AG04449 (cell line): Measurements from ENCODE around the gene BEND2.

Experiments
- CTCF ChIA-PET: fragments of 350-600 bp; formaldehyde crosslinking; extraction: SDS; loops from one replicate; lab custom pipeline; 2021; ENCODE audit warnings: antibody characterized with exemption; lab: Yijun Ruan, JAX
- POLR2A ChIA-PET: fragments of 400-600, 350-600 bp; formaldehyde crosslinking; extraction: SDS; loops from one replicate; lab custom pipeline; 2020; ENCODE audit warnings: antibody characterized with exemption, inconsistent platforms; lab: Yijun Ruan, JAX
- DNase-seq: peaks from one replicate; pipeline ENCODE4 v3.0.0-alpha.2; 2010; ENCODE audit warnings: low read depth, low spot score
- H3K4me3 ChIP-seq: 2 replicates; pipeline ENCODE4 v1.5.1; 2011; ENCODE audit warnings: low read depth, mild to moderate bottlenecking, control low read depth, low read length
- CTCF ChIP-seq: IDR thresholded peaks from one replicate; pipeline ENCODE4 v1.5.1; 2011; ENCODE audit warnings: mild to moderate bottlenecking, moderate library complexity, low read length, control low read depth, inconsistent platforms; ENCODE audit not compliant: insufficient read depth; ENCODE audit errors: missing control alignments

Gene BEND2

GRCh38 chrX:18206657-18207056 lies 14.0 kb downstream of the BEND2 start:
- no peak for DNase-seq
- CTCF ChIA-PET: no interaction called here
- no peak overlapping the region for H3K4me3 ChIP-seq
- no peak for TF ChIP-seq CTCF
- POLR2A ChIA-PET: no interaction called here

GRCh38 chrX:18203631-18204030 lies 17.1 kb downstream of the BEND2 start:
- POLR2A ChIA-PET: no interaction called here
- H3K4me3 ChIP-seq: no peak overlapping the region
- DNase-seq: no peak
- TF ChIP-seq CTCF: no peak
- CTCF ChIA-PET: no interaction called here

GRCh38 chrX:18194688-18195087 lies 26.0 kb downstream of the BEND2 start:
- DNase-seq: no peak
- ChIA-PET POLR2A (no interaction called here), CTCF (no interaction called here)
- no peak overlapping the region for H3K4me3 ChIP-seq
- no peak for TF ChIP-seq CTCF

DNA sequence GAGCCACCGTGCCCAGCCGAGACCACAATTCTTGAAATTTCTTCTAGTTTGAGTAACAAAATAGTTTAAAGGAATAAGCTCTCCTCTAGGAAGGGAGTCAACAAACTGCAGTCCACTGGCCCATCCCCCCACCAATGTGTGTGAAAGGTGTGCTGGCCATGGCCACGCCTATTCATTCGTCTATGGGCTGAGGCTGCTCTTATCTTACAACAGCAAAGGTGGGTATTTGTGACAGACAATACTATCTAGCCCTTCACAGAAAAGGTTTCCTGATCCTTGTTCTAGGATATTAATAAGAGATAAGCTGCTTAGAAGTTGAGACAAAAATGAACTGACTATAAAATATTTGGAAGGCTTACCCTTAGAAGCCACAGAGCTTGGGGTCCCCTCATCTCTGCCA lies 41.2 kb downstream of the BEND2 start:
- TF ChIP-seq CTCF: no peak
- no peak for DNase-seq
- no peak overlapping the region for H3K4me3 ChIP-seq
- ChIA-PET CTCF (no interaction called here), POLR2A (no interaction called here)

DNA sequence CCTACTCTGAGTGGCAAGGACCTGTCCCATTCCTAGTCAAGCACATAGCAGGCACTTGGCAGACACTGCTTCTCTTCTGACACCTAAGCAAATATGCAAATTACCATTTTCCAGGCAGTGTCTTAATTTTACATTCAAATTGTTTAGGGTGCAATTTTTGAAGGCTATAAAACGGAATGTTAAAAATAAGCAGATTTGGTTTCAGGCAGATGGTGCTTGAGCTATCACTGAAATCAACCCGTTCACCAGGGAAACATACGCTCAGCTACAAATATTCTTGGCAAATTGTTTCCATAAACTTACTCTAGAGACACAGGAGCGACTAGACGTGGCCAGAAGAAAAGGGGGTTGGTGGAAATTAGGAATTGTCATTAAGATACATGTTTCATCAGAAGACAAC lies 45.7 kb downstream of the BEND2 start:
- POLR2A ChIA-PET: no interaction called here
- TF ChIP-seq CTCF: no peak

DNA sequence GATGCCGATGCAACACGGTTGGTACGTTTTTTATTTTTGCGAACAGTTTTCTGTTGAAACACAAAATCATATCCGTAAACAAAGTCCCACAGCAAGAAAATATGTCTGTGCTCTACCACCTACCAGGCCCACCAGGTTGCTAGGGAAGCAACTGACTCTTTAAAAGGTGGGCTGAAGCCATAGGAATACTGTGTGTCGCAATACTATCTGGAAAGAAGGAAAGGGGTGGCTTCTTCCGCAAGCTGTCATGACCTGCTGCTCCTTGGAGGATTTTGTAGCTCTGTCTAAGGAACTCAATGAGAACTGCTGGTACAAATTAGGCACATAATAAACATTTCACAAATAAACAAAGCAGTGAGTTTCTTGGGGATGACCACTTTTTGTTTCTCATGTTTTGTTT lies 46.5 kb downstream of the BEND2 start:
- no peak for TF ChIP-seq CTCF
- POLR2A ChIA-PET: no interaction called here
- CTCF ChIA-PET: no interaction called here
- no peak for DNase-seq
- no peak overlapping the region for H3K4me3 ChIP-seq

More for the DNA sequence above, 45.7 kb downstream of the BEND2 start:
- no peak for DNase-seq
- CTCF ChIA-PET: no interaction called here
- no peak overlapping the region for H3K4me3 ChIP-seq
